ENCODE data around the gene FAM20C. TPM values are rescaled to one million over a fixed set of nuclear protein-coding genes. Genes with fewer than 3 reads are reported as not detected.

The FAM20C gene
- total RNA-seq, 1 experiment from 2014 or later = 87.9 TPM

- TF ChIP-seq EZH2phosphoT487 (IDR thresholded peaks at IDR 0.05; ENCODE audit: borderline replicate concordance, low read length) (no peak), EZH2 (IDR thresholded peaks at IDR 0.05; ENCODE audit: low read length, unreplicated experiment) (no peak)
- TF ChIP-seq, protein P1, sequence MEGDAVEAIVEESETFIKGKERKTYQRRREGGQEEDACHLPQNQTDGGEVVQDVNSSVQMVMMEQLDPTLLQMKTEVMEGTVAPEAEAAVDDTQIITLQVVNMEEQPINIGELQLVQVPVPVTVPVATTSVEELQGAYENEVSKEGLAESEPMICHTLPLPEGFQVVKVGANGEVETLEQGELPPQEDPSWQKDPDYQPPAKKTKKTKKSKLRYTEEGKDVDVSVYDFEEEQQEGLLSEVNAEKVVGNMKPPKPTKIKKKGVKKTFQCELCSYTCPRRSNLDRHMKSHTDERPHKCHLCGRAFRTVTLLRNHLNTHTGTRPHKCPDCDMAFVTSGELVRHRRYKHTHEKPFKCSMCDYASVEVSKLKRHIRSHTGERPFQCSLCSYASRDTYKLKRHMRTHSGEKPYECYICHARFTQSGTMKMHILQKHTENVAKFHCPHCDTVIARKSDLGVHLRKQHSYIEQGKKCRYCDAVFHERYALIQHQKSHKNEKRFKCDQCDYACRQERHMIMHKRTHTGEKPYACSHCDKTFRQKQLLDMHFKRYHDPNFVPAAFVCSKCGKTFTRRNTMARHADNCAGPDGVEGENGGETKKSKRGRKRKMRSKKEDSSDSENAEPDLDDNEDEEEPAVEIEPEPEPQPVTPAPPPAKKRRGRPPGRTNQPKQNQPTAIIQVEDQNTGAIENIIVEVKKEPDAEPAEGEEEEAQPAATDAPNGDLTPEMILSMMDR (conservative IDR thresholded peaks at IDR 0.05; ENCODE audit: low read depth, low read length) = no peak
- ChIA-PET POLR2A (ENCODE audit: unreplicated experiment) (no interaction called here), CTCF (no interaction called here)
- no TSS peak for BruUV-seq (replicated peaks)
- H3K4me1 ChIP-seq (ENCODE audit: insufficient read depth, low read length) = peaks cover 9% of the 10 kb centered on the region
- intact Hi-C loops (cut with micrococcal nuclease) = no loop called here
- DNase-seq = no peak
- peaks cover 4% of the 10 kb centered on the region; the same call in 1 of the 2 replicates for H3K79me2 ChIP-seq (ENCODE audit: low read length)
- H3K9me3 ChIP-seq (ENCODE audit: low read length) = no peaks in the 10 kb centered on the region
- no peak overlapping the region for H3K27ac ChIP-seq (ENCODE audit: low read length)
- H3K4me3 ChIP-seq (ENCODE audit: low read length) = no peak overlapping the region
- H3K27me3 ChIP-seq (ENCODE audit: low read length) = no peaks in the 10 kb centered on the region
- no peaks in the 10 kb centered on the region for H4K20me1 ChIP-seq (ENCODE audit: low read length)
- H3K9ac ChIP-seq (ENCODE audit: low read length) = no peak overlapping the region
- H2AFZ ChIP-seq (ENCODE audit: low read length) = no peak overlapping the region
- H3K4me2 ChIP-seq (ENCODE audit: low read length) = no peak overlapping the region
- H3F3A ChIP-seq (ENCODE audit: low read length, unreplicated experiment) = no peaks in the 10 kb centered on the region
- ATAC-seq = no peak
- H3K36me3 ChIP-seq (ENCODE audit: low read depth, low read length) = no peaks in the 10 kb centered on the region
- H3K9me2 ChIP-seq (replicated peaks; ENCODE audit: low read length) = no peaks in the 10 kb centered on the region
Observed at GRCh38 chr7:218896-219580, 26.7 kb downstream of the FAM20C start.

DNA sequence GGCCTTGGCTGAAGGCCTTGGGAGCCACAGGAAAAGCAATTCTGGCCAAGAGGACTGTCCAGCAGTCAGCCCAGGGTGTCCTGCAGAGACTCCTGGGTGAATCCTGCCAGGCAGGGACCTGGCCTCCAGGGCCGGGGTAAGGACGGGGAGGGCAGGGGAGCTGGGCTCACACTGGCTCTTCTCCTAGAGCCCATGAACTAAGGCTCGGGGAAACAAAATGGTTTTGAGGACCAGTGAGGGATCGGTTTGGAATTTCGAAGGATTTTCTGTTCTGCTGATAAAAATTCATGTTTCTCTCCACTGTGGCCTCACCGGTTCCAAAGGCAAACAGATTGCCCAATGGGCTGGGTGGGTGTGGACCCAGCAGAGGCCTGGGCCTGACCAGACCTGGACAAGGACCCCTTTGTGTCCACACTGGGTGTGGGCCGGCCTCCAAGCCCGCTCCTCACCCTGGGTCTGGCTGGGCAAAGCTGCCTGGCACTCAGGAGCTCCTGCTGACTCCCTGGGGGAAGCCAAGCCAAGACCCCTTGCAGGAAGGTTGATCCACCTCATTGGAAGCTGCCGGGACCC lies 27.3 kb downstream of the FAM20C start:
- Histone ChIP-seq H2AFZ (ENCODE audit: low read length) (no peak overlapping the region), H3K4me2 (ENCODE audit: low read length) (no peak overlapping the region), H3K27ac (ENCODE audit: low read length) (no peak overlapping the region), H3K9me3 (ENCODE audit: low read length) (no peaks in the 10 kb centered on the region), H3F3A (ENCODE audit: low read length, unreplicated experiment) (no peaks in the 10 kb centered on the region), H3K4me3 (ENCODE audit: low read length) (no peak overlapping the region), H4K20me1 (ENCODE audit: low read length) (no peaks in the 10 kb centered on the region), H3K27me3 (ENCODE audit: low read length) (no peaks in the 10 kb centered on the region), H3K36me3 (ENCODE audit: low read depth, low read length) (no peaks in the 10 kb centered on the region), H3K9me2 (replicated peaks; ENCODE audit: low read length) (no peaks in the 10 kb centered on the region), H3K4me1 (ENCODE audit: insufficient read depth, low read length) (peaks cover 4% of the 10 kb centered on the region; the same call in 1 of the 2 replicates), H3K9ac (ENCODE audit: low read length) (no peak overlapping the region), H3K79me2 (ENCODE audit: low read length) (no peaks in the 10 kb centered on the region)
- DNase-seq (no peak), ATAC-seq (no peak)
- no TSS peak for BruUV-seq (replicated peaks)
- CTCF ChIA-PET = no interaction called here
- intact Hi-C loops (cut with micrococcal nuclease) = no loop called here
- TF ChIP-seq EZH2 (IDR thresholded peaks at IDR 0.05; ENCODE audit: low read length, unreplicated experiment) (no peak), EZH2phosphoT487 (IDR thresholded peaks at IDR 0.05; ENCODE audit: borderline replicate concordance, low read length) (no peak)
- TF ChIP-seq, protein P1 (conservative IDR thresholded peaks at IDR 0.05; ENCODE audit: low read depth, low read length) = no peak
- POLR2A ChIA-PET (ENCODE audit: unreplicated experiment) = no interaction called here

GRCh38 chr7:220151-220841 lies 27.9 kb downstream of the FAM20C start:
- no peak overlapping the region for H3K4me2 ChIP-seq (ENCODE audit: low read length)
- DNase-seq = no peak
- CTCF ChIA-PET = no interaction called here

More at GRCh38 chr7:220151-220841, 27.9 kb downstream of the FAM20C start:
- no peak for ATAC-seq
- TF ChIP-seq EZH2phosphoT487 (IDR thresholded peaks at IDR 0.05; ENCODE audit: borderline replicate concordance, low read length) (no peak), EZH2 (IDR thresholded peaks at IDR 0.05; ENCODE audit: low read length, unreplicated experiment) (no peak)
- TF ChIP-seq, protein P1 (conservative IDR thresholded peaks at IDR 0.05; ENCODE audit: low read depth, low read length) = no peak
- Histone ChIP-seq H3K4me3 (ENCODE audit: low read length) (no peak overlapping the region), H3K36me3 (ENCODE audit: low read depth, low read length) (no peaks in the 10 kb centered on the region), H3K4me1 (ENCODE audit: insufficient read depth, low read length) (no peaks in the 10 kb centered on the region), H3K9me3 (ENCODE audit: low read length) (no peaks in the 10 kb centered on the region), H3K27me3 (ENCODE audit: low read length) (no peaks in the 10 kb centered on the region), H3K27ac (ENCODE audit: low read length) (no peak overlapping the region), H4K20me1 (ENCODE audit: low read length) (no peaks in the 10 kb centered on the region), H3K79me2 (ENCODE audit: low read length) (no peaks in the 10 kb centered on the region), H3K9me2 (replicated peaks; ENCODE audit: low read length) (no peaks in the 10 kb centered on the region), H3K9ac (ENCODE audit: low read length) (no peak overlapping the region), H2AFZ (ENCODE audit: low read length) (no peak overlapping the region), H3F3A (ENCODE audit: low read length, unreplicated experiment) (no peaks in the 10 kb centered on the region)
- intact Hi-C loops (cut with micrococcal nuclease) = no loop called here
- POLR2A ChIA-PET (ENCODE audit: unreplicated experiment) = no interaction called here
- no TSS peak for BruUV-seq (replicated peaks)

Data from PC-3 (cell line).